Nephron progenitor cell (in vitro differentiated cells): ENCODE measurements around the gene RPS6KA4.

Experiments used
- DNase-seq: peaks from one replicate; pipeline ENCODE4 v3.0.0; 2021
- H3K27ac Mint-ChIP-seq: 2 replicates; pipeline ENCODE4 v1.8.0; 2021; ENCODE audit warnings: mild to moderate bottlenecking, moderate library complexity, mixed read lengths
- H3K27me3 Mint-ChIP-seq: 2 replicates; pipeline ENCODE4 v1.8.0; 2021; ENCODE audit warnings: mild to moderate bottlenecking, low read depth, mixed read lengths; ENCODE audit not compliant: poor library complexity
- H3K36me3 Mint-ChIP-seq: 2 replicates; pipeline ENCODE4 v1.8.0; 2021; ENCODE audit warnings: low read depth, mixed read lengths
- H3K4me1 Mint-ChIP-seq: 2 replicates; pipeline ENCODE4 v1.8.0; 2021; ENCODE audit warnings: mixed read lengths
- H3K4me3 Mint-ChIP-seq: 2 replicates; pipeline ENCODE4 v1.8.0; 2021; ENCODE audit warnings: mild to moderate bottlenecking, moderate library complexity, mixed read lengths
- H3K9me3 Mint-ChIP-seq: 2 replicates; pipeline ENCODE4 v1.8.0; 2021; ENCODE audit warnings: mild to moderate bottlenecking, moderate library complexity, mixed read lengths
- CTCF ChIP-seq: fragments of 200-600 bp; sonication (generic); IDR thresholded peaks from 2 replicates; pipeline ENCODE4 v1.5.0; 2021; ENCODE audit warnings: antibody characterized with exemption

RPS6KA4 gene

GRCh38 chr11:64327375-64327774 is 31.6 kb upstream of the RPS6KA4 start:
- no peak for TF ChIP-seq CTCF
- H3K9me3 Mint-ChIP-seq: no peaks in the 10 kb centered on the region
- peaks cover 33% of the 10 kb centered on the region for H3K4me1 Mint-ChIP-seq
- no peaks in the 10 kb centered on the region for H3K36me3 Mint-ChIP-seq
- H3K27ac Mint-ChIP-seq: no peak overlapping the region
- H3K4me3 Mint-ChIP-seq: no peak overlapping the region
- DNase-seq: no peak
- H3K27me3 Mint-ChIP-seq: peaks cover 3% of the 10 kb centered on the region

- Mint-ChIP-seq H3K4me3 (no peak overlapping the region), H3K4me1 (peaks cover 29% of the 10 kb centered on the region), H3K27me3 (peaks cover 7% of the 10 kb centered on the region), H3K36me3 (no peaks in the 10 kb centered on the region), H3K9me3 (no peaks in the 10 kb centered on the region), H3K27ac (peak overlapping the region; percentile 47)
- no peak for DNase-seq
- no peak for TF ChIP-seq CTCF
These were observed 31.0 kb upstream of the RPS6KA4 start for GRCh38 chr11:64327993-64328392.

GRCh38 chr11:64330888-64331287 is 28.1 kb upstream of the RPS6KA4 start:
- Mint-ChIP-seq H3K9me3 (no peaks in the 10 kb centered on the region), H3K27ac (no peak overlapping the region), H3K27me3 (peaks cover 9% of the 10 kb centered on the region), H3K36me3 (no peaks in the 10 kb centered on the region), H3K4me3 (no peak overlapping the region), H3K4me1 (peaks cover 28% of the 10 kb centered on the region)
- DNase-seq: no peak
- no peak for TF ChIP-seq CTCF

GRCh38 chr11:64331569-64332371 is 27.2 kb upstream of the RPS6KA4 start:
- H3K4me1 Mint-ChIP-seq: peaks cover 35% of the 10 kb centered on the region
- peak; percentile 13 for TF ChIP-seq CTCF
- H3K27me3 Mint-ChIP-seq: peaks cover 9% of the 10 kb centered on the region
- H3K27ac Mint-ChIP-seq: no peak overlapping the region
- DNase-seq: no peak
- H3K9me3 Mint-ChIP-seq: no peaks in the 10 kb centered on the region
- no peak overlapping the region for H3K4me3 Mint-ChIP-seq
- no peaks in the 10 kb centered on the region for H3K36me3 Mint-ChIP-seq

GRCh38 chr11:64333556-64333955 is 25.4 kb upstream of the RPS6KA4 start:
- Mint-ChIP-seq H3K27ac (no peak overlapping the region), H3K4me1 (peaks cover 43% of the 10 kb centered on the region), H3K4me3 (no peak overlapping the region), H3K27me3 (peaks cover 9% of the 10 kb centered on the region), H3K36me3 (no peaks in the 10 kb centered on the region), H3K9me3 (no peaks in the 10 kb centered on the region)
- DNase-seq: no peak
- TF ChIP-seq CTCF: no peak
